Activated CD8-positive, alpha-beta T cell treated with anti-CD3 and anti-CD28 coated beads for 36 hours (primary cell): ENCODE data around the gene CRMP1. TPM values are rescaled to one million over a fixed set of nuclear protein-coding genes. Genes with fewer than 3 reads are reported as not detected.

Source experiments
- ATAC-seq: fragments of 200-7000 bp; cut with Tn5 transposase; one replicate; pipeline ENCODE4 v1.10.0; 2021; ENCODE audit warnings: mild to moderate bottlenecking, moderate library complexity
- CTCF ChIA-PET: fragments of 350-600 bp; sonication (Branson Sonifier 250); formaldehyde crosslinking; loops from one replicate; lab custom pipeline; 2021; ENCODE audit warnings: antibody characterized with exemption; lab: Charles Lee
- POLR2A ChIA-PET: fragments of 350-600 bp; sonication (Branson Sonifier 250); formaldehyde crosslinking; loops from one replicate; lab custom pipeline; 2021; ENCODE audit warnings: antibody characterized with exemption; lab: Charles Lee
- DNase-seq: peaks from one replicate; pipeline ENCODE4 v3.0.0-alpha.2; 2020
- H3K27ac Mint-ChIP-seq: one replicate; pipeline ENCODE4 v1.8.0; 2021; ENCODE audit warnings: mild to moderate bottlenecking, mixed read lengths
- H3K27me3 Mint-ChIP-seq: one replicate; pipeline ENCODE4 v1.8.0; 2021; ENCODE audit warnings: mixed read lengths
- H3K36me3 Mint-ChIP-seq: one replicate; pipeline ENCODE4 v1.8.0; 2021; ENCODE audit warnings: low read depth, mixed read lengths
- H3K4me1 Mint-ChIP-seq: one replicate; pipeline ENCODE4 v1.8.0; 2021; ENCODE audit warnings: low read depth, mixed read lengths
- H3K4me3 Mint-ChIP-seq: one replicate; pipeline ENCODE4 v1.8.0; 2021; ENCODE audit warnings: mild to moderate bottlenecking, moderate library complexity, mixed read lengths
- H3K9me3 Mint-ChIP-seq: one replicate; pipeline ENCODE4 v1.8.0; 2021; ENCODE audit warnings: mixed read lengths
- intact Hi-C: fragments of 100-400 bp; cut with micrococcal nuclease; formaldehyde crosslinking; loops from one replicate; pipeline ENCODE4 v1.10.0; 2022
- total RNA-seq, 2 experiments: library from RNA; stranded (reverse); gene quantifications; one replicate each; pipeline ENCODE4 v1.2.3, GENCODE V29; 2021
- TF ChIP-seq, protein P1 (sequence below): fragments of 200-600 bp; IDR thresholded peaks from one replicate; pipeline ENCODE4 v1.8.0; 2022; ENCODE audit warnings: antibody characterized with exemption, mild to moderate bottlenecking

Gene CRMP1
- total RNA-seq, 2 experiments from 2014 or later, result not detected

DNA sequence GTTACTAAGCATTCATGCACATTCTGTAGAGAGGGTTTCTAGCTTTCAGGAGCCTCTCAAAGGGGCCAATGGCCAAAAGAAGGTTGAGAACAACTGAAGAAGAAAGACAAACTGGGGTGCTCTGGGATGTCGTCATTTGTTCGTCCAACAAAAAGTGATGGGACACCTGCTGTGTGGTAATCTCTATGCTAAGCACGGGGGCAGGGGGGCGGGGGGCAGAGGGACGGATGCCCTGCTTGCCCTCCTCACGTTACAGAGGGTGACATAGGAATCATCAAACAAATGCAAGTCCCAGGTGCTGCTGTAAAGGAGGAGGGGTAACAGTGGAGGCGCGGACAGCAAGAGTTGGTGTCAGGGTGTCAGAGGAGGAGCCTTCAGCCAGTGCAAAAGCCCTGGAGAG, 12.8 kb upstream of the CRMP1 start:
- ChIA-PET CTCF (no interaction called here), POLR2A (no interaction called here)
- ATAC-seq (no peak), DNase-seq (no peak)
- H3K27ac Mint-ChIP-seq, result no peak overlapping the region
- no peaks in the 10 kb centered on the region for H3K4me1 Mint-ChIP-seq
- TF ChIP-seq, protein P1, sequence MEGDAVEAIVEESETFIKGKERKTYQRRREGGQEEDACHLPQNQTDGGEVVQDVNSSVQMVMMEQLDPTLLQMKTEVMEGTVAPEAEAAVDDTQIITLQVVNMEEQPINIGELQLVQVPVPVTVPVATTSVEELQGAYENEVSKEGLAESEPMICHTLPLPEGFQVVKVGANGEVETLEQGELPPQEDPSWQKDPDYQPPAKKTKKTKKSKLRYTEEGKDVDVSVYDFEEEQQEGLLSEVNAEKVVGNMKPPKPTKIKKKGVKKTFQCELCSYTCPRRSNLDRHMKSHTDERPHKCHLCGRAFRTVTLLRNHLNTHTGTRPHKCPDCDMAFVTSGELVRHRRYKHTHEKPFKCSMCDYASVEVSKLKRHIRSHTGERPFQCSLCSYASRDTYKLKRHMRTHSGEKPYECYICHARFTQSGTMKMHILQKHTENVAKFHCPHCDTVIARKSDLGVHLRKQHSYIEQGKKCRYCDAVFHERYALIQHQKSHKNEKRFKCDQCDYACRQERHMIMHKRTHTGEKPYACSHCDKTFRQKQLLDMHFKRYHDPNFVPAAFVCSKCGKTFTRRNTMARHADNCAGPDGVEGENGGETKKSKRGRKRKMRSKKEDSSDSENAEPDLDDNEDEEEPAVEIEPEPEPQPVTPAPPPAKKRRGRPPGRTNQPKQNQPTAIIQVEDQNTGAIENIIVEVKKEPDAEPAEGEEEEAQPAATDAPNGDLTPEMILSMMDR, result no peak
- H3K27me3 Mint-ChIP-seq, result peaks cover 21% of the 10 kb centered on the region
- no peak overlapping the region for H3K4me3 Mint-ChIP-seq
- peaks cover 10% of the 10 kb centered on the region for H3K9me3 Mint-ChIP-seq
- intact Hi-C loops, result no loop called here
- H3K36me3 Mint-ChIP-seq, result no peaks in the 10 kb centered on the region

DNA sequence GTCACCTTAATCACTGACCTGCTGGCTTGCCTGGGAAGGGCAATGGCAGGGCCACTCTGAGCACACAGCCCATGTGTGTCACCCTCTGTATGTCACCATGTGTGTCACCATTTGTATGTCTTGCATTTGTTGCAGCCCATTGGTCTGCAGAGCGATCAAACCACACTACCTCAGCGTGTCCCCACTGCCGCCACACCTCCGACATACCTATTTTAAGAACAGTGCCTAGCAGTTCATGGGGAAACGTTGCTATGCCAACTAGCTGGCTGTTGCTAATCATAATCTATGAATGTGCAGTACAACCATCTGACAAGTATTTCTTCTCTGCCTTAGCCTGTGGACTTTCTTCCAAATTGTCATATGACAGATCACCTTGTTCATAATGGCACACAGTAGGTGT, 8.0 kb upstream of the CRMP1 start:
- intact Hi-C loops, result no loop called here
- POLR2A ChIA-PET, result no interaction called here
- Mint-ChIP-seq H3K27me3 (peaks cover 23% of the 10 kb centered on the region), H3K4me1 (no peaks in the 10 kb centered on the region), H3K36me3 (no peaks in the 10 kb centered on the region), H3K27ac (no peak overlapping the region), H3K4me3 (no peak overlapping the region), H3K9me3 (peaks cover 3% of the 10 kb centered on the region)
- TF ChIP-seq, protein P1, result no peak
- DNase-seq (no peak), ATAC-seq (no peak)
- CTCF ChIA-PET, result no interaction called here

DNA sequence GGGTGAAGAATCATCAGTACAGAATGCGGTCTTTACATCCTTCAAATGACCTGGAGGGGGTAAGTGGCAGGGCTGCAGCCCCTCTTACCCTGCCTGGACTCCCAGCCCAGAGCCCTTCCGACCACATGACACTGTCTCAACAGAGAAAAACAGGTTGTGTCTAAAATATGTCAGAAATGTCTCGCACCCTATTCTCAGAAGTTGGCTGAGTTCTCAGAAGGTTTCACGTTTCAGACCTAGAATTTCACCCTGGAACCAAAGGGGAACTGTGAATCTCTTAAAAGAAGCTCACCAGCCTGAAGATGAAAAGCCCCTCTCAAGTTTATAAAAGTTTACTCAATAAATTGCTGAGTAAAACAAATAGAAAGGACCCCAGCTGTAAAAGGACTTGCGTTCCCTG, 7.0 kb upstream of the CRMP1 start:
- intact Hi-C loops, result no loop called here
- no peak for ATAC-seq
- Mint-ChIP-seq H3K27me3 (peaks cover 19% of the 10 kb centered on the region), H3K36me3 (no peaks in the 10 kb centered on the region), H3K27ac (no peak overlapping the region), H3K4me1 (no peaks in the 10 kb centered on the region), H3K9me3 (peaks cover 3% of the 10 kb centered on the region), H3K4me3 (no peak overlapping the region)
- no peak for DNase-seq
- TF ChIP-seq, protein P1, result no peak
- POLR2A ChIA-PET, result no interaction called here
- CTCF ChIA-PET, result no interaction called here

DNA sequence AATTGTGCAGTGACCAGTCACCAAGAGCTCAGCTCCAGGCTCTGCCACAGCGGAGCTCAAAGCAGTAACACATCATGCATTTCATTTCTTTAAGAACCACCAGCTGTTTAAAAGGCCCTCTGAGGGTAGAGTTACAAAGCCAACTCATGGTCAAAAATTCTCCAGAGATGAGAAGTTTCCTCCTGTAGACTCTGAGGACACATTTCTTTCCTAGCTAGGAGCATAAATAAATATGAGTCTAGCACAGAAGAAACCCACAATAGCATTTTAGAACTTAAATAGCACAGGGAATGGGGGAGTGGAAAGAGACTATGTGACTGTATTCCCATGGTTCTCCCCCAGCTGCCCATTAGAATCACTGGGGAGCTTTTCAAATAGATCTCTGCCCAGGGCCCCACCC, 6.5 kb upstream of the CRMP1 start:
- Mint-ChIP-seq H3K9me3 (peaks cover 3% of the 10 kb centered on the region), H3K27me3 (peaks cover 17% of the 10 kb centered on the region), H3K4me3 (no peak overlapping the region), H3K36me3 (no peaks in the 10 kb centered on the region), H3K4me1 (no peaks in the 10 kb centered on the region), H3K27ac (no peak overlapping the region)
- ChIA-PET CTCF (no interaction called here), POLR2A (no interaction called here)
- ATAC-seq (no peak), DNase-seq (no peak)
- intact Hi-C loops, result no loop called here
- TF ChIP-seq, protein P1, result no peak

DNA sequence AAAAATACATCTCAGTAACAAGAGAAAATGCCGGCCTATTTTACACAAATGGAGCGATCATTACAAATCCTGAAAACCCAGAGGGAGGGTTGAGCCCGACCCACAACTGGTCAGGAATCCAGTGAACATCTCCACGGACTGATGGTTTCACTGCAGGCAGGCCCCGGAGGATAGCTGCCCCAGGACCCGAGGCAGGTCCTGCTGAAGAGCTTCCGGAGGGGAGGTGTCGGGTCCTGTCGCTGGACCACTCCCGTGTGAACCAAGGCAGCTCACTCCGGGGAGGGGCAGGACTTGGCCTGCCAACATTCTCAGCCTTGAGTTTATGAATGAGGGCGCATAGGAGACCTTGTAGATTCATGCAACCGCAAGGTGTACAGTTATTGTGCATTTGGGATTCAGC, 4.8 kb upstream of the CRMP1 start:
- H3K4me3 Mint-ChIP-seq, result no peak overlapping the region
- peaks cover 2% of the 10 kb centered on the region for H3K36me3 Mint-ChIP-seq
- ChIA-PET CTCF (no interaction called here), POLR2A (no interaction called here)
- ATAC-seq, result no peak
- TF ChIP-seq, protein P1, result no peak
- no peak overlapping the region for H3K27ac Mint-ChIP-seq
- peaks cover 23% of the 10 kb centered on the region for H3K27me3 Mint-ChIP-seq
- intact Hi-C loops, result no loop called here
- peaks cover 3% of the 10 kb centered on the region for H3K9me3 Mint-ChIP-seq
- peaks cover 2% of the 10 kb centered on the region for H3K4me1 Mint-ChIP-seq
- no peak for DNase-seq
